HCT116 (cell line): ENCODE results near the gene CCDC91. TPM values are rescaled to one million over a fixed set of nuclear protein-coding genes. Genes with fewer than 3 reads are reported as not detected.

Experiments
- ATAC-seq: fragments of 200-7000 bp; cut with Tn5 transposase; 2 replicates; pipeline ENCODE4 v1.9.1; 2020; ENCODE audit warnings: mild to moderate bottlenecking, moderate library complexity
- BruUV-seq: library from RNA; stranded (reverse); fragments of 400-500 nt; replicated peaks from 2 replicates; lab custom pipeline; 2021; lab: Mats Ljungman, UMichigan
- CTCF ChIA-PET: fragments of 300-600 bp; sonication (Branson Sonifier 250); formaldehyde crosslinking; loops from one replicate; lab custom pipeline; 2021; ENCODE audit warnings: antibody characterized with exemption; lab: Charles Lee
- POLR2A ChIA-PET: fragments of 300-600, 350-600 bp; sonication (Branson Sonifier 250); formaldehyde crosslinking; loops from one replicate; lab custom pipeline; 2021; ENCODE audit warnings: antibody characterized with exemption; lab: Charles Lee
- RAD21 ChIA-PET, 2 experiments: fragments of 300-600 bp; sonication (Branson Sonifier 250); formaldehyde crosslinking; loops; one replicate each; lab custom pipeline; 2023; ENCODE audit warnings: low total read pairs in 2 of 2; ENCODE audit not compliant: uncharacterized antibody in 2 of 2, unreplicated experiment in 2 of 2, low non-redundant PET in 1 of 2; lab: Charles Lee
- DNase-seq: peaks from one replicate; pipeline ENCODE4 v3.0.0-alpha.2; 2010; ENCODE audit warnings: low read depth, low spot score
- H2AFZ ChIP-seq: fragments of 200-600 bp; shearing (Covaris generic), sonication (generic); 2 replicates; pipeline ENCODE4 v1.6.1; 2017; ENCODE audit warnings: low read depth, mixed run types, mixed read lengths, antibody characterized with exemption, low read length; ENCODE audit not compliant: poor library complexity, severe bottlenecking
- H3K27ac ChIP-seq: 2 replicates; pipeline ENCODE4 v1.5.1; 2012; ENCODE audit warnings: low read depth, low read length
- H3K27me3 ChIP-seq: fragments of 200-600 bp; sonication (generic); 2 replicates; pipeline ENCODE4 v1.6.1; 2016; ENCODE audit warnings: mixed run types, low read length, mixed read lengths; ENCODE audit not compliant: insufficient read depth
- H3K36me3 ChIP-seq, 2 experiments: fragments of 200-500 bp in 1 of 2; fragments of 200-600 bp in 1 of 2; sonication (Bioruptor generic) in 1 of 2; sonication (generic) in 1 of 2; 2 replicates each; pipeline versions ENCODE4 v1.5.1 to v1.6.1; 2014 to 2016; ENCODE audit warnings: low read length in 2 of 2, inconsistent platforms in 1 of 2, mixed read lengths in 1 of 2, mixed run types in 1 of 2; ENCODE audit not compliant: insufficient read depth in 2 of 2, control insufficient read depth in 1 of 2
- H3K4me1 ChIP-seq, 2 experiments: fragments of 200-600 bp in 1 of 2; sonication (generic) in 1 of 2; 2 replicates each; pipeline versions ENCODE4 v1.5.1 to v1.6.1; 2012 to 2017; ENCODE audit warnings: low read length in 2 of 2, inconsistent platforms in 1 of 2, mild to moderate bottlenecking in 1 of 2, mixed read lengths in 1 of 2, mixed run types in 1 of 2, moderate library complexity in 1 of 2; ENCODE audit not compliant: insufficient read depth in 2 of 2, control insufficient read depth in 1 of 2
- H3K4me2 ChIP-seq: fragments of 200-600 bp; sonication (generic); 2 replicates; pipeline ENCODE4 v1.6.1; 2017; ENCODE audit warnings: mixed run types, low read length, mixed read lengths
- H3K4me3 ChIP-seq, 2 experiments: fragments of 200-600 bp in 1 of 2; sonication (generic) in 1 of 2; replicated peaks in 1 of 2; 2 replicates each; pipeline ENCODE4 v1.5.1; 2011 to 2016; ENCODE audit warnings: low read length in 2 of 2, control low read depth in 1 of 2, low read depth in 1 of 2, mild to moderate bottlenecking in 1 of 2, mixed read lengths in 1 of 2, mixed run types in 1 of 2
- H3K79me2 ChIP-seq: fragments of 200-600 bp; sonication (generic); 2 replicates; pipeline ENCODE4 v1.6.1; 2017; ENCODE audit warnings: mild to moderate bottlenecking, mixed run types, low read length, moderate library complexity, mixed read lengths; ENCODE audit not compliant: insufficient read depth
- H3K9ac ChIP-seq: fragments of 200-600 bp; sonication (generic); 2 replicates; pipeline ENCODE4 v1.6.1; 2016; ENCODE audit warnings: low read length, mixed read lengths
- H3K9me2 ChIP-seq: fragments of 200-600 bp; sonication (generic), shearing (Covaris generic); 2 replicates; pipeline ENCODE4 v1.6.1; 2017; ENCODE audit warnings: mixed run types, mild to moderate bottlenecking, moderate library complexity; ENCODE audit not compliant: insufficient read depth
- H3K9me3 ChIP-seq, 2 experiments: fragments of 200-500 bp in 1 of 2; fragments of 200-600 bp in 1 of 2; sonication (Bioruptor generic) in 1 of 2; sonication (generic) in 1 of 2; 2 replicates each; pipeline ENCODE4 v1.6.1; 2014 to 2017; ENCODE audit warnings: low read length in 2 of 2, mixed read lengths in 2 of 2, inconsistent platforms in 1 of 2, low read depth in 1 of 2, mild to moderate bottlenecking in 1 of 2, mixed run types in 1 of 2, moderate library complexity in 1 of 2; ENCODE audit not compliant: control insufficient read depth in 1 of 2, insufficient read depth in 1 of 2
- H4K20me1 ChIP-seq: fragments of 200-600 bp; sonication (generic), shearing (Covaris generic); 2 replicates; pipeline ENCODE4 v1.6.1; 2017; ENCODE audit warnings: mixed run types, mild to moderate bottlenecking, moderate library complexity; ENCODE audit not compliant: insufficient read depth
- ATF3 ChIP-seq: IDR thresholded peaks from 2 replicates; pipeline ENCODE4 v1.6.1; 2012
- EGR1 ChIP-seq: IDR thresholded peaks from 2 replicates; pipeline ENCODE4 v1.6.1; 2012; ENCODE audit warnings: low read depth
- POLR2A ChIP-seq: IDR thresholded peaks from 2 replicates; pipeline ENCODE4 v1.7.0; 2011; ENCODE audit warnings: borderline replicate concordance; ENCODE audit not compliant: insufficient read depth, insufficient read length; ENCODE audit errors: extremely low read depth
- RAD21 ChIP-seq: IDR thresholded peaks from 2 replicates; pipeline ENCODE4 v1.6.1; 2012; ENCODE audit warnings: low read depth, mild to moderate bottlenecking
- SP1 ChIP-seq: IDR thresholded peaks from 2 replicates; pipeline ENCODE4 v1.6.1; 2012; ENCODE audit warnings: low read depth
- SRF ChIP-seq: IDR thresholded peaks from 2 replicates; pipeline ENCODE4 v1.6.1; 2012; ENCODE audit warnings: low read depth
- intact Hi-C: fragments of 100-400 bp; cut with micrococcal nuclease; formaldehyde crosslinking; loops from 2 replicates; pipeline ENCODE4 v1.10.0; 2022
- total RNA-seq: library from RNA; stranded (reverse); gene quantifications from one replicate; pipeline ENCODE4 v1.2.1, GENCODE V29; 2021; ENCODE audit not compliant: unreplicated experiment
- TF ChIP-seq, protein P1 (sequence below): IDR thresholded peaks from 2 replicates; pipeline ENCODE4 v1.6.1; 2012; ENCODE audit warnings: low read depth
- TF ChIP-seq, protein P2 (sequence below): IDR thresholded peaks from 2 replicates; pipeline ENCODE4 v1.6.1; 2011; ENCODE audit warnings: mild to moderate bottlenecking, low read length, moderate library complexity; ENCODE audit not compliant: insufficient replicate concordance; ENCODE audit errors: extremely low read depth
- TF ChIP-seq, protein P3 (sequence below): IDR thresholded peaks from 2 replicates; pipeline ENCODE4 v1.6.1; 2012

Gene CCDC91
- total RNA-seq, 1 experiment from 2014 or later, result 18.1 TPM

DNA sequence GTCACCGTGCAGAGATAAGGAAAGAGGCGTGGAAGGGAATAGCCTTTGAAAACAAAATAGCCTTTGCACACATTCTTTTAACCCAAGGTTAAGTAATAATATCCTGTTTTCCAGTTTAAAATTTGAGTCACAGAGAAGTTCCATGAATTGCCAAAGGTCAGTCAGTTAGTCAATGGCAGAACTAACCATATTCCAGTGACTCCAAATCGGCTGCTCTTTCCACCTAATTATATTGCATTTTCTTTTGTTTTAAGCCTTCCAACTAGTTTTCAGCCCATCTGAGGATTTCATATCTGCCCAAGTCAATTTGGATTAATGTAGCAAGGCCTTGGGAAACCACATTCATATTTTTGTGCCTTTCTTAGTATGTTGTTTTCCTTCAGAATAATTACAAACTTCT is 373.0 kb downstream of the CCDC91 start:
- TF ChIP-seq RAD21 (no peak), EGR1 (no peak), SP1 (no peak), ATF3 (no peak)
- TF ChIP-seq, protein P1, sequence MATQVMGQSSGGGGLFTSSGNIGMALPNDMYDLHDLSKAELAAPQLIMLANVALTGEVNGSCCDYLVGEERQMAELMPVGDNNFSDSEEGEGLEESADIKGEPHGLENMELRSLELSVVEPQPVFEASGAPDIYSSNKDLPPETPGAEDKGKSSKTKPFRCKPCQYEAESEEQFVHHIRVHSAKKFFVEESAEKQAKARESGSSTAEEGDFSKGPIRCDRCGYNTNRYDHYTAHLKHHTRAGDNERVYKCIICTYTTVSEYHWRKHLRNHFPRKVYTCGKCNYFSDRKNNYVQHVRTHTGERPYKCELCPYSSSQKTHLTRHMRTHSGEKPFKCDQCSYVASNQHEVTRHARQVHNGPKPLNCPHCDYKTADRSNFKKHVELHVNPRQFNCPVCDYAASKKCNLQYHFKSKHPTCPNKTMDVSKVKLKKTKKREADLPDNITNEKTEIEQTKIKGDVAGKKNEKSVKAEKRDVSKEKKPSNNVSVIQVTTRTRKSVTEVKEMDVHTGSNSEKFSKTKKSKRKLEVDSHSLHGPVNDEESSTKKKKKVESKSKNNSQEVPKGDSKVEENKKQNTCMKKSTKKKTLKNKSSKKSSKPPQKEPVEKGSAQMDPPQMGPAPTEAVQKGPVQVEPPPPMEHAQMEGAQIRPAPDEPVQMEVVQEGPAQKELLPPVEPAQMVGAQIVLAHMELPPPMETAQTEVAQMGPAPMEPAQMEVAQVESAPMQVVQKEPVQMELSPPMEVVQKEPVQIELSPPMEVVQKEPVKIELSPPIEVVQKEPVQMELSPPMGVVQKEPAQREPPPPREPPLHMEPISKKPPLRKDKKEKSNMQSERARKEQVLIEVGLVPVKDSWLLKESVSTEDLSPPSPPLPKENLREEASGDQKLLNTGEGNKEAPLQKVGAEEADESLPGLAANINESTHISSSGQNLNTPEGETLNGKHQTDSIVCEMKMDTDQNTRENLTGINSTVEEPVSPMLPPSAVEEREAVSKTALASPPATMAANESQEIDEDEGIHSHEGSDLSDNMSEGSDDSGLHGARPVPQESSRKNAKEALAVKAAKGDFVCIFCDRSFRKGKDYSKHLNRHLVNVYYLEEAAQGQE, result no peak
- Histone ChIP-seq H3K9me3 (no peaks in the 10 kb centered on the region), H3K4me2 (no peak overlapping the region), H3K79me2 (no peaks in the 10 kb centered on the region), H3K36me3 (no peaks in the 10 kb centered on the region), H2AFZ (no peak overlapping the region), H4K20me1 (no peaks in the 10 kb centered on the region), H3K9me2 (no peaks in the 10 kb centered on the region), H3K27me3 (no peaks in the 10 kb centered on the region), H3K4me1 (no peaks in the 10 kb centered on the region), H3K9ac (no peak overlapping the region), H3K27ac (no peak overlapping the region), H3K4me3 (no peak overlapping the region)
- ChIA-PET CTCF (no interaction called here), RAD21 (no interaction called here), POLR2A (no interaction called here)
- intact Hi-C loops, result no loop called here
- DNase-seq, result no peak
- ATAC-seq, result no peak
- no TSS peak for BruUV-seq

- no peaks in the 10 kb centered on the region for H3K27me3 ChIP-seq
- CTCF ChIA-PET, result no interaction called here
- H3K9me2 ChIP-seq, result no peaks in the 10 kb centered on the region
- no peaks in the 10 kb centered on the region for H3K79me2 ChIP-seq
- H2AFZ ChIP-seq, result no peak overlapping the region
- no peak overlapping the region for H3K4me3 ChIP-seq
- no peak for TF ChIP-seq SRF
- TF ChIP-seq, protein P2, sequence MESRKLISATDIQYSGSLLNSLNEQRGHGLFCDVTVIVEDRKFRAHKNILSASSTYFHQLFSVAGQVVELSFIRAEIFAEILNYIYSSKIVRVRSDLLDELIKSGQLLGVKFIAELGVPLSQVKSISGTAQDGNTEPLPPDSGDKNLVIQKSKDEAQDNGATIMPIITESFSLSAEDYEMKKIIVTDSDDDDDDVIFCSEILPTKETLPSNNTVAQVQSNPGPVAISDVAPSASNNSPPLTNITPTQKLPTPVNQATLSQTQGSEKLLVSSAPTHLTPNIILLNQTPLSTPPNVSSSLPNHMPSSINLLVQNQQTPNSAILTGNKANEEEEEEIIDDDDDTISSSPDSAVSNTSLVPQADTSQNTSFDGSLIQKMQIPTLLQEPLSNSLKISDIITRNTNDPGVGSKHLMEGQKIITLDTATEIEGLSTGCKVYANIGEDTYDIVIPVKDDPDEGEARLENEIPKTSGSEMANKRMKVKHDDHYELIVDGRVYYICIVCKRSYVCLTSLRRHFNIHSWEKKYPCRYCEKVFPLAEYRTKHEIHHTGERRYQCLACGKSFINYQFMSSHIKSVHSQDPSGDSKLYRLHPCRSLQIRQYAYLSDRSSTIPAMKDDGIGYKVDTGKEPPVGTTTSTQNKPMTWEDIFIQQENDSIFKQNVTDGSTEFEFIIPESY, result no peak
- no peak for TF ChIP-seq EGR1
- TF ChIP-seq, protein P3, sequence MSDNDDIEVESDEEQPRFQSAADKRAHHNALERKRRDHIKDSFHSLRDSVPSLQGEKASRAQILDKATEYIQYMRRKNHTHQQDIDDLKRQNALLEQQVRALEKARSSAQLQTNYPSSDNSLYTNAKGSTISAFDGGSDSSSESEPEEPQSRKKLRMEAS, result no peak
- TF ChIP-seq POLR2A, result no peak
- TF ChIP-seq, all 23 proteins: peak for 0
- no peaks in the 10 kb centered on the region for H3K4me1 ChIP-seq
- ATAC-seq, result no peak
- H3K9me3 ChIP-seq, result no peaks in the 10 kb centered on the region
- ChIA-PET RAD21 (no interaction called here), POLR2A (no interaction called here)
- intact Hi-C loops, result no loop called here
- BruUV-seq, result no TSS peak
- H3K4me2 ChIP-seq, result no peak overlapping the region
- no peaks in the 10 kb centered on the region for H3K36me3 ChIP-seq
- H4K20me1 ChIP-seq, result no peaks in the 10 kb centered on the region
- DNase-seq, result no peak
- no peak overlapping the region for H3K9ac ChIP-seq
- H3K27ac ChIP-seq, result no peak overlapping the region
These were observed 373.7 kb downstream of the CCDC91 start for GRCh38 chr12:28563936-28564335.
